B cell (primary cell): ENCODE results near the gene DLG2. TPM values are rescaled to one million over a fixed set of nuclear protein-coding genes. Genes with fewer than 3 reads are reported as not detected.

Source experiments
- ATAC-seq: fragments of 200-7000 bp; cut with Tn5 transposase; one replicate; pipeline ENCODE4 v1.10.0; 2021; ENCODE audit warnings: low read depth, mild to moderate bottlenecking, moderate number of reproducible peaks, moderate library complexity
- CTCF ChIA-PET: fragments of 350-600 bp; sonication (Branson Sonifier 250); formaldehyde crosslinking; loops from one replicate; lab custom pipeline; 2021; ENCODE audit warnings: antibody characterized with exemption, inconsistent platforms; lab: Charles Lee
- POLR2A ChIA-PET: fragments of 350-600 bp; sonication (Branson Sonifier 250); formaldehyde crosslinking; loops from one replicate; lab custom pipeline; 2021; ENCODE audit warnings: antibody characterized with exemption; lab: Charles Lee
- DNase-seq: peaks from one replicate; pipeline ENCODE4 v3.0.0; 2013
- H2AFZ ChIP-seq: 2 replicates; pipeline ENCODE4 v1.6.1; 2012; ENCODE audit warnings: mild to moderate bottlenecking, low read depth, low read length; ENCODE audit not compliant: insufficient read depth, poor library complexity, severe bottlenecking
- H3K27ac ChIP-seq, 2 donors: 1 replicate in 1 of 2; 2 replicates in 1 of 2; pipeline ENCODE4 v1.5.1; 2012 to 2013; ENCODE audit warnings: low read length in 2 of 2, mild to moderate bottlenecking in 2 of 2, moderate library complexity in 1 of 2
- H3K27me3 ChIP-seq, 4 experiments: fragments of 200-600 bp in 1 of 4; sonication (generic) in 1 of 4; replicated peaks in 1 of 4; 1 replicate in 2 of 4; 2 replicates in 2 of 4; pipeline versions ENCODE4 v1.6.1 to v1.7.0; 2013 to 2016; ENCODE audit warnings: low read length in 3 of 4, mild to moderate bottlenecking in 2 of 4, mixed read lengths in 1 of 4, moderate library complexity in 1 of 4; ENCODE audit not compliant: insufficient read depth in 4 of 4, control insufficient read depth in 3 of 4; ENCODE audit errors: control extremely low read depth in 1 of 4
- H3K36me3 ChIP-seq, 2 experiments: replicated peaks in 1 of 2; 1 replicate in 1 of 2; 2 replicates in 1 of 2; pipeline versions ENCODE4 v1.6.1 to v1.7.1; 2013; ENCODE audit warnings: low read length in 1 of 2; ENCODE audit not compliant: insufficient read depth in 2 of 2, control insufficient read depth in 1 of 2; ENCODE audit errors: control extremely low read depth in 1 of 2, extremely low read depth in 1 of 2
- H3K4me1 ChIP-seq, 2 donors: fragments of 200-600 bp in 1 of 2; sonication (generic) in 1 of 2; 1 replicate in 1 of 2; 2 replicates in 1 of 2; pipeline versions ENCODE4 v1.5.1 to v1.6.1; 2013 to 2017; ENCODE audit warnings: low read length in 2 of 2; ENCODE audit not compliant: control insufficient read depth in 2 of 2, insufficient read depth in 2 of 2
- H3K4me2 ChIP-seq: replicated peaks from 2 replicates; pipeline ENCODE3; 2012; ENCODE audit warnings: mild to moderate bottlenecking, low read depth, low read length; ENCODE audit not compliant: poor library complexity, severe bottlenecking
- H3K4me3 ChIP-seq, 5 experiments: fragments of 200-600 bp in 1 of 5; sonication (generic) in 1 of 5; 1 replicate in 3 of 5; 2 replicates in 2 of 5; pipeline versions ENCODE4 v1.5.1 to v1.7.0; 2011 to 2016; ENCODE audit warnings: low read length in 4 of 5, mild to moderate bottlenecking in 4 of 5, low read depth in 2 of 5, control low read depth in 1 of 5, moderate library complexity in 1 of 5; ENCODE audit not compliant: insufficient read depth in 1 of 5; ENCODE audit errors: control extremely low read depth in 1 of 5, extremely low read depth in 1 of 5
- H3K79me2 ChIP-seq: fragments of 200-600 bp; sonication (generic); one replicate; pipeline ENCODE4 v1.6.0; 2016; ENCODE audit warnings: low read length; ENCODE audit not compliant: control insufficient read depth, insufficient read depth
- H3K9ac ChIP-seq: fragments of 200-600 bp; sonication (generic); 2 replicates; pipeline ENCODE4 v1.6.1; 2017; ENCODE audit warnings: mild to moderate bottlenecking, low read length, moderate library complexity
- H3K9me3 ChIP-seq, 3 donors: one replicate each; pipeline versions ENCODE4 v1.6.1 to v1.7.1; 2013; ENCODE audit warnings: low read length in 2 of 3; ENCODE audit not compliant: control insufficient read depth in 2 of 3, insufficient read depth in 1 of 3; ENCODE audit errors: control extremely low read depth in 1 of 3
- H4K20me1 ChIP-seq: 2 replicates; pipeline ENCODE4 v1.6.0; 2012; ENCODE audit warnings: mild to moderate bottlenecking, low read length; ENCODE audit not compliant: insufficient read depth, control insufficient read depth, poor library complexity, severe bottlenecking
- H3K27ac Mint-ChIP-seq: one replicate; pipeline ENCODE4 v1.8.0; 2021; ENCODE audit warnings: mixed read lengths
- H3K27me3 Mint-ChIP-seq: one replicate; pipeline ENCODE4 v1.8.0; 2021; ENCODE audit warnings: mixed read lengths
- H3K4me1 Mint-ChIP-seq: one replicate; pipeline ENCODE4 v1.8.0; 2021; ENCODE audit warnings: mixed read lengths
- H3K4me3 Mint-ChIP-seq: one replicate; pipeline ENCODE4 v1.8.0; 2021; ENCODE audit warnings: mixed read lengths
- H3K9me3 Mint-ChIP-seq: one replicate; pipeline ENCODE4 v1.8.0; 2022; ENCODE audit warnings: mixed read lengths; ENCODE audit not compliant: insufficient read depth
- EZH2 ChIP-seq: IDR thresholded peaks from 2 replicates; pipeline ENCODE4 v1.6.1; 2012; ENCODE audit warnings: borderline replicate concordance, low read depth, mild to moderate bottlenecking, moderate library complexity, low read length; ENCODE audit not compliant: insufficient read depth, poor library complexity, severe bottlenecking
- WGBS: methylation state at CpG from one replicate; pipeline ENCODE4 v1.1.5; 2013; ENCODE audit warnings: missing lambda C conversion rate; ENCODE audit not compliant: insufficient coverage; 5-methylcytosine and 5-hydroxymethylcytosine counted together
- intact Hi-C: fragments of 100-400 bp; cut with micrococcal nuclease; formaldehyde crosslinking; loops from one replicate; pipeline ENCODE4 v1.10.0; 2022
- polyA plus RNA-seq: library from polyadenylated mRNA; depleted of rRNA; stranded (reverse); fragments of >200 nt; gene quantifications from 2 replicates; pipeline ENCODE4 v1.2.3, GENCODE V29; 2012
- total RNA-seq, 2 donors: library from RNA; stranded (reverse); fragments of 120-200 nt in 1 of 2; gene quantifications; 1 replicate in 1 of 2; 2 replicates in 1 of 2; pipeline versions ENCODE4 v1.2.3 to v1.2.4, GENCODE V29; 2013 to 2022
- TF ChIP-seq, protein P1 (sequence below): fragments of 200-600 bp; IDR thresholded peaks from one replicate; pipeline ENCODE4 v1.8.0; 2022; ENCODE audit warnings: antibody characterized with exemption, mild to moderate bottlenecking

DLG2 gene
- total and polyA plus RNA-seq, 2 donors (not counting 1 experiment from before 2014, with no cell fraction given): 0.54 to 5.4 TPM

DNA sequence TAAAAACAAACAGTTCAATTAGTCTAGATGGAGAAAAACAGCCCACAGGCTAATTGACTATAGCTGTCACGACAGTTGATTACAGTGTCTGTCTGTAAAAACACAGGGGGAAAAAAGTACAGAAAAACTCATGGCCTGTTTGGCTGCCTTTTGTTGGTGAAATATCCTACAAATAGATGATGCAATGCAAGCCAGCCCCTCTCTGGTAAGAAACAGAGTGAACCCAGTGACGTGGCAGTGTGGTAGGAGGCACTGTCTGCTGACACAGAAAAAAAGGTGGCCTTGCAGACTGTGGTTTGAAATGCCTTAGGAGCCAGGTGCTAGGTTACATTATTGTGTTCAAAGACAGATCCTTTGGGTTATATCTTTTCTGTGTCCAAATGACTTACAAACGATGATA lies 1909.6 kb downstream of the DLG2 start:
- ChIA-PET CTCF (no interaction called here), POLR2A (no interaction called here)
- H3K36me3 ChIP-seq: no peaks in the 10 kb centered on the region
- no peaks in the 10 kb centered on the region for H3K9me3 Mint-ChIP-seq
- H3K79me2 ChIP-seq: no peaks in the 10 kb centered on the region
- no peak overlapping the region for H3K4me2 ChIP-seq
- H4K20me1 ChIP-seq: no peaks in the 10 kb centered on the region
- H3K27me3 Mint-ChIP-seq: peaks cover 8% of the 10 kb centered on the region
- no peak overlapping the region for H3K27ac Mint-ChIP-seq
- intact Hi-C loops: no loop called here
- H2AFZ ChIP-seq: no peak overlapping the region
- H3K27me3 ChIP-seq: peaks cover 0 to 3% (median 0%) of the 10 kb centered on the region in 4 experiments
- 80% methylated on average over 2 of the region's 3 CpGs for WGBS
- H3K4me1 ChIP-seq: no peaks in the 10 kb centered on the region
- DNase-seq: no peak
- no peaks in the 10 kb centered on the region for H3K4me1 Mint-ChIP-seq
- no peak overlapping the region for H3K27ac ChIP-seq
- TF ChIP-seq EZH2: no peak
- TF ChIP-seq, protein P1, sequence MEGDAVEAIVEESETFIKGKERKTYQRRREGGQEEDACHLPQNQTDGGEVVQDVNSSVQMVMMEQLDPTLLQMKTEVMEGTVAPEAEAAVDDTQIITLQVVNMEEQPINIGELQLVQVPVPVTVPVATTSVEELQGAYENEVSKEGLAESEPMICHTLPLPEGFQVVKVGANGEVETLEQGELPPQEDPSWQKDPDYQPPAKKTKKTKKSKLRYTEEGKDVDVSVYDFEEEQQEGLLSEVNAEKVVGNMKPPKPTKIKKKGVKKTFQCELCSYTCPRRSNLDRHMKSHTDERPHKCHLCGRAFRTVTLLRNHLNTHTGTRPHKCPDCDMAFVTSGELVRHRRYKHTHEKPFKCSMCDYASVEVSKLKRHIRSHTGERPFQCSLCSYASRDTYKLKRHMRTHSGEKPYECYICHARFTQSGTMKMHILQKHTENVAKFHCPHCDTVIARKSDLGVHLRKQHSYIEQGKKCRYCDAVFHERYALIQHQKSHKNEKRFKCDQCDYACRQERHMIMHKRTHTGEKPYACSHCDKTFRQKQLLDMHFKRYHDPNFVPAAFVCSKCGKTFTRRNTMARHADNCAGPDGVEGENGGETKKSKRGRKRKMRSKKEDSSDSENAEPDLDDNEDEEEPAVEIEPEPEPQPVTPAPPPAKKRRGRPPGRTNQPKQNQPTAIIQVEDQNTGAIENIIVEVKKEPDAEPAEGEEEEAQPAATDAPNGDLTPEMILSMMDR: no peak
- H3K9me3 ChIP-seq: no peaks in the 10 kb centered on the region
- H3K4me3 Mint-ChIP-seq: no peak overlapping the region
- no peak overlapping the region for H3K9ac ChIP-seq
- no peak for ATAC-seq
- H3K4me3 ChIP-seq: no peak overlapping the region

DNA sequence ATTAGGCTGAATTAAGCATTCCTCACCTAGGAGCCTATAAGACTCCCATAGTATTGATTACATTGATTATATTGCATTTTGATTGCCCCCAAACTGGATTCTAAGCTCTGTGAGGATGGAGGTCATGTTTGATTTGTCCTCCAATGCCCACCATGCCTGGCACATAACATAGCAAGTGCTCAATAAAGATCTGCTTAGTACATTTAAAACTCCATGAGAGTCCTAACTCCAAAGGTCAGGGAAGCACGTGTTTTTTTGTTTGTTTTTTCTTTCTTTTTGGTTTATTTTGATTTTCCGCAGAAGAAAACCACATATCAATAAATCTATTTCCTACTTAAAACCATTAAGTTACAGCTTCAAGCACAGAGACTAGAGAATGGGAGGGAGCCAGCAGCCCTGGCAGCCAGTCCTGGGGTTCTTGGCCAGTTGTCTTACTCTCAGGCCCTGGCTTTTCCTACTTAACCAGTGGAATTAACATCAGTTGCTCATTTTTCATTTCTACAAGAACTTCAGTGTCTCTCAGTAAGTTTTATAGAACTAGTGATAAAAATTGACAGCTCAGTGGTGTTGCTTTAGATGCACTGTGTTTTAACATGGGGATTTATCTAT lies 1911.1 kb downstream of the DLG2 start:
- TF ChIP-seq, protein P1: no peak
- no peak for TF ChIP-seq EZH2
- ChIA-PET POLR2A (no interaction called here), CTCF (interaction anchor here (1.5 kb wide), 1 partner anchor 848 kb away, joined by 3 read pairs; no protein-coding TSS in a partner anchor)
- Mint-ChIP-seq H3K4me3 (no peak overlapping the region), H3K27ac (no peak overlapping the region), H3K27me3 (peaks cover 7% of the 10 kb centered on the region), H3K9me3 (no peaks in the 10 kb centered on the region), H3K4me1 (no peaks in the 10 kb centered on the region)
- Histone ChIP-seq H3K4me1 (no peaks in the 10 kb centered on the region), H3K79me2 (no peaks in the 10 kb centered on the region), H3K4me3 (no peak overlapping the region), H3K9me3 (no peaks in the 10 kb centered on the region), H3K4me2 (no peak overlapping the region), H3K36me3 (no peaks in the 10 kb centered on the region), H2AFZ (no peak overlapping the region), H4K20me1 (no peaks in the 10 kb centered on the region), H3K27me3 (no peaks in the 10 kb centered on the region), H3K9ac (no peak overlapping the region), H3K27ac (no peak overlapping the region)
- no CpG with 5 or more reads among the region's 2 CpGs for WGBS
- ATAC-seq (no peak), DNase-seq (no peak)
- intact Hi-C loops: no loop called here
